Skeletal muscle satellite cell (primary cell): ENCODE results near the gene TBC1D19.
"Not testable (repeated sequence)": the region's sequence is repeated elsewhere in the genome, so short reads cannot be mapped to it uniquely, and the experiment has no call there.

Experiments
- H3K27me3 ChIP-seq: 2 replicates; pipeline ENCODE4 v1.7.0; 2013; ENCODE audit warnings: low read length; ENCODE audit not compliant: control insufficient read depth, insufficient read depth
- H3K36me3 ChIP-seq: 2 replicates; pipeline ENCODE4 v1.7.0; 2013; ENCODE audit warnings: mild to moderate bottlenecking, control low read depth, low read length; ENCODE audit not compliant: insufficient read depth
- H3K4me1 ChIP-seq: 2 replicates; pipeline ENCODE4 v1.7.0; 2013; ENCODE audit warnings: low read length; ENCODE audit not compliant: control insufficient read depth, insufficient read depth
- H3K4me2 ChIP-seq: 2 replicates; pipeline ENCODE4 v1.7.0; 2013; ENCODE audit warnings: mild to moderate bottlenecking, low read length
- H3K4me3 ChIP-seq: 2 replicates; pipeline ENCODE4 v1.7.0; 2013; ENCODE audit warnings: low read length
- H3K9ac ChIP-seq: 2 replicates; pipeline ENCODE4 v1.7.0; 2013; ENCODE audit warnings: mild to moderate bottlenecking, low read depth, low read length, moderate library complexity
- H3K9me3 ChIP-seq: replicated peaks from 2 replicates; pipeline ENCODE4 v1.7.0; 2013; ENCODE audit warnings: mild to moderate bottlenecking, control low read depth, low read length

TBC1D19 gene

GRCh38 chr4:26632916-26633315 is 49.0 kb downstream of the TBC1D19 start:
- H3K4me2 ChIP-seq = no peak overlapping the region
- no peaks in the 10 kb centered on the region for H3K27me3 ChIP-seq
- H3K4me3 ChIP-seq = no peak overlapping the region
- H3K9me3 ChIP-seq = no peaks in the 10 kb centered on the region
- H3K36me3 ChIP-seq = peaks cover 51% of the 10 kb centered on the region
- H3K9ac ChIP-seq = no peak overlapping the region
- no peaks in the 10 kb centered on the region for H3K4me1 ChIP-seq

GRCh38 chr4:26634237-26634636 is 50.4 kb downstream of the TBC1D19 start:
- no peaks in the 10 kb centered on the region for H3K9me3 ChIP-seq
- no peaks in the 10 kb centered on the region for H3K27me3 ChIP-seq
- H3K4me2 ChIP-seq = no peak overlapping the region
- no peaks in the 10 kb centered on the region for H3K4me1 ChIP-seq
- no peak overlapping the region for H3K4me3 ChIP-seq
- peaks cover 57% of the 10 kb centered on the region for H3K36me3 ChIP-seq
- no peak overlapping the region for H3K9ac ChIP-seq

DNA sequence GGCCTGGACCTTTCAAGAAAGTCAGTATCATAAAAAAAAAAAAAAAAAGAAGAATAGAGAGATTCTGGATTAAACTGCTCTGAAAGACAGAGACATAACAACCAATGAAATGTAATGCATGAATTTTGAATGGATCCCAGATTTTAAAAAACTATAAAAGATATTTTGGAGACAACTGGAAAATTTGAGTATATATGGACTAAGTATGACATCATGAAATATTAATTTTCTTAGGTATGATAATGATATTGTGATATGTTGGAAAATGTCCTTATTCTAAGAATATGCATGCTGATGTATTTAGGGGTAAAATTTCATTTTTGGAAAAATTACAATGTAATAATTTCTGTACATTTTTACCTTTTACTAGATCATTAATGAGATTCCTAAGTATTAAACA is 52.6 kb downstream of the TBC1D19 start:
- Histone ChIP-seq H3K4me1 (no peaks in the 10 kb centered on the region), H3K4me2 (no peak overlapping the region), H3K9me3 (no peaks in the 10 kb centered on the region), H3K36me3 (peaks cover 54% of the 10 kb centered on the region), H3K27me3 (no peaks in the 10 kb centered on the region), H3K4me3 (no peak overlapping the region), H3K9ac (no peak overlapping the region)

DNA sequence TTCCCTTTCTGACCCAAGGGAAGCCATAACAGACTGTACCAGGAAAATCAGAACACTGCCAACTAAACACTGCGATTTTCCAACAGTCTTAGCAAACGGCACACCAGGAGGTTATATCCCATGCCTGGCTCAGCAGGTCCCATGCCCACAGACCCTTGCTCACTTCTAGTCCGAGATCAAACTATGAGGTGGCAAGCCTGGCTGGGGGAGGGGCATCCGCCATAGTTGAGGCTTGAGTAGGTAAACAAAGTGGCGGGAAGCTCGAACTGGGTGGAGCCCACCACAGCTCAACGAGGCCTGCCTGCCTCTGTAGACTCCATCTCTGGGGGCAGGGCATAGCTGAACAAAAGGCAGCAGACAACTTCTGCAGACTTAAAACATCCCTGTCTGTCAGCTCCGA is 56.8 kb downstream of the TBC1D19 start:
- peaks cover 32% of the 10 kb centered on the region for H3K36me3 ChIP-seq
- H3K4me1 ChIP-seq, H3K9me3 ChIP-seq, H3K27me3 ChIP-seq, H3K4me3 ChIP-seq, H3K4me2 ChIP-seq, H3K9ac ChIP-seq: not testable (repeated sequence)

GRCh38 chr4:26647523-26648224 is 63.8 kb downstream of the TBC1D19 start:
- Histone ChIP-seq H3K9me3 (no peaks in the 10 kb centered on the region), H3K36me3 (peaks cover 11% of the 10 kb centered on the region), H3K4me1 (no peaks in the 10 kb centered on the region), H3K4me2 (no peak overlapping the region), H3K27me3 (no peaks in the 10 kb centered on the region), H3K9ac (no peak overlapping the region), H3K4me3 (no peak overlapping the region)

DNA sequence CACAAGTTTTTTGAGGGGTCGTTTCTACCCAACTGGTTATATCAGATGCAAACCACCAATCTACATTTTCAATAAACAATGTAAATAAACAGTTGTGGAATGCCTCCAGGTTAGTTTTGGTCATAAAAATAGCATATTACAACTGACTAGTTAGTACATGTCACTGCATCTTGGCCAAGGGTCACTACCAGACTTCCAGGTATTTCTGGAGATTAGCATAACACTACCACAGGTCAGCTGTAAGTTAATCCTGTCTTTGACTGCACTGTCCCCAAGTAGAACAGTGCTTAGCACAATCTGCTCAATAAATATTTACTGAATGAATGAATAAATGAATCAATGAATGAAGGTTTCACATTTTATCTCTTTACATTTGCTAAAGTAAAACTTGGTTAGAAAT is 64.4 kb downstream of the TBC1D19 start:
- no peak overlapping the region for H3K9ac ChIP-seq
- H3K4me1 ChIP-seq = no peaks in the 10 kb centered on the region
- no peak overlapping the region for H3K4me2 ChIP-seq
- no peaks in the 10 kb centered on the region for H3K9me3 ChIP-seq
- no peaks in the 10 kb centered on the region for H3K27me3 ChIP-seq
- peaks cover 11% of the 10 kb centered on the region for H3K36me3 ChIP-seq
- H3K4me3 ChIP-seq = no peak overlapping the region

GRCh38 chr4:26660261-26660660 is 76.4 kb downstream of the TBC1D19 start:
- no peaks in the 10 kb centered on the region for H3K4me1 ChIP-seq
- H3K9me3 ChIP-seq = no peaks in the 10 kb centered on the region
- H3K4me2 ChIP-seq = no peak overlapping the region
- peaks cover 50% of the 10 kb centered on the region for H3K36me3 ChIP-seq
- no peak overlapping the region for H3K4me3 ChIP-seq
- no peak overlapping the region for H3K9ac ChIP-seq
- no peaks in the 10 kb centered on the region for H3K27me3 ChIP-seq

- no peaks in the 10 kb centered on the region for H3K27me3 ChIP-seq
- H3K4me1 ChIP-seq = no peaks in the 10 kb centered on the region
- peaks cover 69% of the 10 kb centered on the region for H3K36me3 ChIP-seq
- no peak overlapping the region for H3K4me3 ChIP-seq
- H3K4me2 ChIP-seq = no peak overlapping the region
- no peak overlapping the region for H3K9ac ChIP-seq
- no peaks in the 10 kb centered on the region for H3K9me3 ChIP-seq
Observed at GRCh38 chr4:26663888-26664287, 80.0 kb downstream of the TBC1D19 start.

DNA sequence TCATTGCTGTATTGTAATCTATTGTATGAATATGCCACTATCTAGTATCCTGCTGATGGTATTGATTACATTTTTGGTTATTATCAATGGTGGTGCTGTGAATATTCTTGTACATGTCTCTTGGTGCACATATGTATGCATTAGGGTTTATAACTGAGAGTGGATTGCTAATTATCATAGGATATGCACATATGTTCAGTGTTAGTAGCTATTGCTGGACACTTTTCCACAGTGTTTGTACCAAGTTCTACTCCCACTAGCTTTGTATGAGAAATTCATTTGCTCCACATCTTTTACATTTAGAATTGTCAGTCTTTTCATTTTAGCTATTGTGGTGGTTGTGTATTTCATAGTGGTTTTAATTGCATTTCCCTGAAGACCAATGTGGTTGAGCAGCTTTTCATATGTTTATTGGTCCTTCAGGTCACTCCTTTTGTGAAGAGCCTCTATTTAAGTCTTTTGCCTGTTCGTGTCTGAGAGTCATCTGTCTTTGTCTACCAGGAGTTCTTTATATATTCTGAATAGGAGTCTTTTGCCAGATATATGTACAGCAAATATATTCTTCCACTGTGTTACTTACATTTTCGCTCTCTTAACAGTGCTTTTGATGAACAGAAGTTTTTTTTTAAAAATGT is 87.1 kb downstream of the TBC1D19 start:
- Histone ChIP-seq H3K4me2 (no peak overlapping the region), H3K4me3 (no peak overlapping the region), H3K9ac (no peak overlapping the region), H3K27me3 (no peaks in the 10 kb centered on the region), H3K9me3 (no peaks in the 10 kb centered on the region), H3K36me3 (peaks cover 28% of the 10 kb centered on the region), H3K4me1 (no peaks in the 10 kb centered on the region)

- H3K4me3 ChIP-seq, H3K4me1 ChIP-seq, H3K9me3 ChIP-seq, H3K27me3 ChIP-seq, H3K4me2 ChIP-seq, H3K9ac ChIP-seq: not testable (repeated sequence)
- H3K36me3 ChIP-seq = peaks cover 45% of the 10 kb centered on the region
Observed at GRCh38 chr4:26679040-26679695, 95.3 kb downstream of the TBC1D19 start.

- peaks cover 13% of the 10 kb centered on the region for H3K4me1 ChIP-seq
- H3K9ac ChIP-seq = no peak overlapping the region
- H3K4me3 ChIP-seq = no peak overlapping the region
- peaks cover 9% of the 10 kb centered on the region for H3K9me3 ChIP-seq
- H3K27me3 ChIP-seq = no peaks in the 10 kb centered on the region
- H3K36me3 ChIP-seq = peaks cover 51% of the 10 kb centered on the region
- no peak overlapping the region for H3K4me2 ChIP-seq
Observed at GRCh38 chr4:26682436-26682835, 98.6 kb downstream of the TBC1D19 start.

- peaks cover 2% of the 10 kb centered on the region for H3K9me3 ChIP-seq
- no peaks in the 10 kb centered on the region for H3K27me3 ChIP-seq
- peaks cover 43% of the 10 kb centered on the region for H3K36me3 ChIP-seq
- H3K9ac ChIP-seq = no peak overlapping the region
- peaks cover 26% of the 10 kb centered on the region for H3K4me1 ChIP-seq
- no peak overlapping the region for H3K4me2 ChIP-seq
- H3K4me3 ChIP-seq = no peak overlapping the region
Observed at GRCh38 chr4:26685250-26685649, 101.4 kb downstream of the TBC1D19 start.
